T-helper 2 cell (primary cell): ENCODE results near the gene ASB3.
A peak's percentile ranks its signal among the peaks of the same experiment; 100 is the strongest.
"Not testable (repeated sequence)": the region's sequence is repeated elsewhere in the genome, so short reads cannot be mapped to it uniquely, and the experiment has no call there.

ENCODE experiments used
- DNase-seq, 5 experiments: peaks; one replicate each; pipeline versions ENCODE4 v3.0.0 to v3.0.0-alpha.2; 2012 to 2022
- total RNA-seq, 2 donors: gene quantifications; one replicate each; lab custom pipeline; 2026; lab: John Stamatoyannopoulos, UW

The ASB3 gene
- total RNA-seq = 41.5 to 45.3 reads per million in 2 donors

- peak; percentile 74 to 95 (median 82) for DNase-seq
Measured at GRCh38 chr2:53786705-53787613, at the start of gene ASB3, which contains the start of gene ERLEC1. ASB3 (minus strand) TSS chr2:53786953; CDS start chr2:53765572, 21,381 bp downstream. ERLEC1 (plus strand) TSS chr2:53787044; CDS start chr2:53787211, 167 bp downstream.

GRCh38 chr2:53829980-53830290 is 43.2 kb upstream of the ASB3 start:
- DNase-seq = not testable (repeated sequence)

DNA sequence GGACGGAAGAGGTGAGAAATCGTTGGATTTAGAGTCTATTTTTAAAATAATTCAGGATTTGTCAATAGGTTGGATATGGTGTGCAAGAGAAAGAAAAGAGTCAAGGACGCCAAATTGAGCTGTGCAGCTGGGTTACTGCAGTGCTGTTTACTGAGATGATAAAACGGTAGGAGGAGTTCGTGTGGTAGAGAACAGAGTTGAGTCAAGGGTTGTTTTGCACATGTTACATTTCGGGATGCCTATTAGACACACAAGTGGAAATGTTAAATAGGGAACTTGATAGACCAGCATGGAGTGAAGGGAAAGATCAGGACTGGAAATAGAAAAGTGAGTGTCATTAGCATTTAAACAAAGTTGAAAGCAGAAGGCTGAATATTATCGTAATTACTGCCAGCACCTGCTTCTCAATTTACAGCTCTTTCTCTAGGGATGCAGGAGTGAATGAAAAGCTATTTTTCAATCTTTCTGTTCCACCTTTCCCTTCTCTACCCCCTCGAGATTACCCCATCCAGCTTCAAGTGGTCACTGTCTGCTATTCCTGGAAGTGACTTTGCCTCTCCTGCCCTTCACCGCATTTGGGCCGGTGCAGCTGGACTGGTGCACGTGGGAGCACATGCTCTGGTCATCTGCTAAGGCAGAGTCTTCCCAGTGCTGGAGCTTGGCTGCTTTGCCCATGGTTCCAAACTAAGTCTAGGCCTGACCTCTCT is 42.7 kb upstream of the ASB3 start:
- no peak for DNase-seq

- no peak for DNase-seq
Measured at GRCh38 chr2:53828331-53828730, 41.6 kb upstream of the ASB3 start.

DNA sequence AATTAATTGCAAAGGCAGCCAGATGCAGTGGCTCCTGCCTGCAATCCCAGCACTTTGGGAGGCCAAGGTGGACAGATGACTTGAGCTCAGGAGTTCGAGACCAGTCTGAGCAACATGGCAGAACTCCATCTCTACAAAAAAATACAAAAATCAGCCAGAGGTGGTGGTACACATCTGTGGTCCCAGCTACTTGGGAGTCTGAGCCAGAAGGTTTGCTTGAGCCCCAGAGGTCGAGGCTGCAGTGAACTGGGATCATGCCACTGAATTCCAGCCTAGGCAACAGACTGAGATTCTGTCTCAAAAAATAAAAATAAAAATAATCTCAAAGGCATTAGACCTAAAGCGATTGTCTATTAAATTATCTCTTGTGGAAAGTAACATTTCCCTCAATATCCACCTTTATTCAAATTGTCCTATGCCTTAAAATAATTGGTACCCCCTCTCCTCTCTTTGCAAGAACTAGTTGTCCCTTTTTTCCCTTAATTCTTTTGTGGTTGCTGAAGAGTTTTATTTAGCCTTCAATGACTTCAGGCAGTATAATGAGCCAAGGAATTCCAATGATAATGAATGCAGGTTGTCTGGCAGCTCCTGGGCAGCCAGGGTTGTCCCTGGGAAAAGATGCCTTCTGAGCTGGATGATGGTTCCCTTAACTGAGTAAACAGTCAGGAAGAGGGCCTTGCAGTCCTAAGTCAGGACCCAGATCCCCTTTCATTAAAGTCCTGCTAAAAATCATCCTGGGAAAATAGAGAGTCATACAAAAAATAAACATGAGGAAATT is 40.8 kb upstream of the ASB3 start:
- DNase-seq = no peak

DNA sequence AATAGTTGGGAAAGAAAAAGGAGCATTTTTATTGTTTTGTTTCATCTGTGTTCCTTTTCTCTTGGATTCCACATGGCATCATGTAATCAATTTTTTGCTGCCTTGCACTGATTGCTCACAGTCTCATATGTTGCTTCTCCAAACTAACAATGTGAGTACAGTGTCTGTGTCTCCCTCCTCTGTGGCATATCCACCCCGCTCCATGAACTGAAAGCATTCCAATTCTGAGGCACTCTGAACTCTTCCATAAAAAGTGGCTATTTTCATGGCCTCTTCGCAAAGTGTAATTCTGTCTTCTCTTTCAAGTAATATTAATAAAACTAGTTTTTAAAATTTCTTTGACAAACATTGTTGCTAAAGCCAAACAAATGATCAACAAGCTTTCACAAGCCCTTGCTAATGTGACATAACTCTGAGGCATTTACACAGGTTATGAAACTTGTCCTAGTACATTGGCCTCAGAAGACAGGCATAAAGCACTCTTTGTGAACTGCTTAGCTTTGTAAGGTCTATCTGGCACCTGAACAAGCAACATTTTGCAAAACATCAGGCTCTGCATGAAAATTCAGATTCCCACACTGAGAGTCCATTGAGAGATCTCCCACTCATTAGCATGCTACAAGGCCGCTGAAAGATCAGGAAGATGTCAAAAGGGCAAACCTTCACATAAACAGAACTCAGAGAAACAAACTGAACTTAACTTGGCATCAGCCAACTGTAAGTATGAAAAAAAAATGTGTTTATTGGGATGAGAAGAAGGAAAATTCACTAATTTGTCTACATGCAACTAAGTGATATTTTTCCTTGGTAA is 40.0 kb upstream of the ASB3 start:
- no peak for DNase-seq

DNA sequence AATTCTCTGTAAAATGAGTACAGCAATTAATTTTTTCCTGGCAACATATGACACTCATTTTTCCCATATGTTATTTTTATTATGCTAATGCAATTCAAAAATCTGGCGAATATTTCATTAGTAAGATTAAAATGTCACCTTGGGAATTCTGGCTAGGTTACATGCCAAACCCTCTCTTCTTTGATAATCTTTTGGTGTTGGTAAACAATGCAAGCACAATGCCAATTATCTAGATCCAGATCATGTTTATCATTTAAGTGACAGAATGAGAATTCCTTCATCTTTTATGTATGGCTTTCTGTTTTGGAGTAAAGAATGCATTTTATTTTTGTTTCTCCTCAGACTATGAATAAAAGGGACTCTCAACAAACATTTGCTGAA is 39.3 kb upstream of the ASB3 start:
- no peak for DNase-seq

DNA sequence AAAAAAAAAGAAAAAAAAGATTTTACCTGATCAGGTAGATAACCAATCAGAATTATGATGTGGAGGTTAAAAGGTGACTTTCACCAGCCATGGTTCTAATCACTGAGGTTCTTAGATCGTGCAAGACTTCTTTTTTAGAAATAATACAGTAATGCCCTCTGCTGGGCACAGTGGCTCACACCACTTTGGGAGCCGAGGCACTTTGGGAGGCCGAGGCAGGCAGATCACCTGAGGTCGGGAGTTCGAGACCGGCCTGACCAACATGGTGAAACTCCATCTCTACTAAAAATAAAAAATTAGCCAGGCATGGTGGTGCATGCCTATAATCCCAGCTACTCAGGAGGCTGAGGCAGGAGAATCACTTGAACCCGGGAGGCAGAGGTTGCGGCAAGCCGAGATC is 36.9 kb upstream of the ASB3 start:
- peak in 1 of 5 experiments; percentile 43 for DNase-seq

GRCh38 chr2:53821810-53822209 is 35.1 kb upstream of the ASB3 start:
- no peak for DNase-seq

- no peak for DNase-seq
Measured at GRCh38 chr2:53820711-53821110, 34.0 kb upstream of the ASB3 start.

- no peak for DNase-seq
Measured at GRCh38 chr2:53820048-53820447, 33.3 kb upstream of the ASB3 start.

DNA sequence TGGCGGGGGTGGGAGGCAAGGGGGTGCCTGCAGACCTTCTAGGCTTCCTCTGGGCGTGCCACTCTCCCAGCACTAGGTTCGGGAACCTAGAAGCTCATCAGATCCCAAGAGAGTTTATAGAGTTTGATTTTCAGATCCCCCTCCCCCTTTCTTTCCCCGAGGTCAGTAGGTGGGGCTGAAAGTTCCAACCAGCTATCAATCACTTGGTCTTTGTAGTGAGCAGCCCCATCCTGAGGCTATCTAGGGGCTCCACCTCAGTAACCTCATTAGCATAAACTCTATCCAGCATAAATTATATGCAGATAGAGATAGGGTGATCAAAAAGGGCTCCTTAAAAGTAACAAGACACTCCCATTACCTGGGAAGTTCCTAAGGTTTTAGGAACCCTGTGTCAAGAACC is 32.9 kb upstream of the ASB3 start:
- DNase-seq = no peak

- DNase-seq = no peak
Measured at GRCh38 chr2:53818854-53819435, 32.2 kb upstream of the ASB3 start.

GRCh38 chr2:53813151-53813550 is 26.4 kb upstream of the ASB3 start:
- DNase-seq = no peak

DNA sequence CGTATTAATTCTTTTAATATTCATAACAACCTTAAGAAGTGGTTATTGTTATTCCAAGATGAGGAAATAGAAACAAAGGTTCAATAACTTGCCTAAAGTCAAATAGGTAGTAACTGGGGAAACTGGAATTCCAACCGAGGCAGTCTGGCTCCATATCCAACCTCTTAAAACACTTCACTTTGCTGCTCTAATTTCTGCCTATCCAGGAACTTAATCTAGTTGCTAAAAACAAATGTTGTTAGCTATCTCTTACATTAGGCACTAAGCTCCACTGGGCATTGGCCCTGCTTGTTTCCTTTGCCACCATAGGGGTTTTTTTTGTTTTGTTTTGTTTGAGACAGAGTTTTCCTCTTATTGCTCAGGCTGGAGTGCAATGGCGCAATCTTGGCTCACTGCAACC is 24.8 kb upstream of the ASB3 start:
- DNase-seq = no peak

DNA sequence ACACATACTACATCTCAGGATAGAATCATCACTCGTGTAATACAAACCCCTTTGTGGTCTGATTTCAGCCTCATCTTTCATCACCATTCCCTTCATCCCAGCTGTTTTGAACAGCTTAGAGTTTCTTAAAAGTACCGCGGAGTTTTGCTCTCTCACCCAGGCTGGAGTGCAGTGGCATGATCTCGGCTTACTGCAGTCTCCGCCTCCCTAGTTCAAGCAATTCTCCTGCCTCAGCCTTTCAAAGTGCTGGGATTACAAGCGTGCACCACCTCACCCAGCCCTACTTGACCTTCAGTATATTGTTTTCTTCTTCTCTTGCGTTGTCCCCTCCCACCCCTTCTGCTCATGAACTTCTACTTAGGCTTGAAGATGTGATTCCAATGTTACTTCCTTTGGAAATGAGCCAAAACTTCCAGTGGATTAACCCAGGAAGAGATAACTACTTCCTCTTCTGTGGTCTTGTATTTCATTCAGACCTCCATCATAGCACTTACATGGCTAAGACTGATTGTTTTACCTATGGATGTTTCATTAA is 15.9 kb upstream of the ASB3 start:
- DNase-seq = no peak

GRCh38 chr2:53801547-53801946 is 14.8 kb upstream of the ASB3 start:
- no peak for DNase-seq

DNA sequence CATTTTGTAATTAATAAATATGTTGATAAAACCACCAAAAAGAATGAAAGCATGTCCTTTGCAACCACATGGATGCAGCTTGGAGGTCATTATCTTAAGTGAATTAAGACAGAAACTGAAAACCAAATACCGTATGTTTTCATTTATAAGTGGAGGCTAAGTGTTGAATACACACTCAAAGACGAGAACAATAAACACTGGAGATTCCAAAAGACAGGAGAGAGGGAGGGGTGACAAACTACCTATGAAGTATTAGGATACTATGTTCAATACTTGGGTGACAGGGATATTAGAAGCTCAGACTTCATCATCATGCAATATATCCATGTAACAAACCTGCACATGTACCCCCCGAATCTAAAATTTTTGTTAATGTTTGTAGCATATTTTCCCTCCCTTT is 7.1 kb upstream of the ASB3 start:
- no peak for DNase-seq

- no peak for DNase-seq
Measured at GRCh38 chr2:53793261-53793660, 6.5 kb upstream of the ASB3 start.

GRCh38 chr2:53787614-53788289 is 999 bp upstream of the ASB3 start:
- DNase-seq = peak in 1 of 5 experiments; percentile 27

DNA sequence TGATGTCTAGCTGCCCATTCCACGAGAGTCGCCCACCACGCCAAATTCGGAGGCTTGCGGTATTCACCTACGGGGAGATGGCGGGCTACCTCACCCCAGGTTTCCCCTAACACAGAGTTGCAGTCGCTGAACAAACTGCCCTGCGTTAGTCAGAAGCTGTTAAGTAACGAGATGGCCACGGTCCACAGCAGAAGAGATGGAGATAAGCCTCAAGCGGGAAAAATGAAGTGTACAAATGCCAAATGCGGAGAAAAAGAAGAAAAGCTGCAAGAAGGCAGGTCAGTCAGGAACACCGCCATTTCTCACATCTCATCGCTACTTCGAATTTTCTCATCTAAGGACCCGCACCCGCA is 425 bp downstream of the ASB3 start:
- DNase-seq = peak in 3 of 5 experiments; percentile 9 to 43 (median 34)
